HS-27A (cell line): ENCODE measurements around the gene DUSP9.

Source experiments
- DNase-seq: peaks from one replicate; pipeline ENCODE4 v3.0.0-alpha.2; 2012; ENCODE audit warnings: low read depth, missing footprints

Gene DUSP9

DNA sequence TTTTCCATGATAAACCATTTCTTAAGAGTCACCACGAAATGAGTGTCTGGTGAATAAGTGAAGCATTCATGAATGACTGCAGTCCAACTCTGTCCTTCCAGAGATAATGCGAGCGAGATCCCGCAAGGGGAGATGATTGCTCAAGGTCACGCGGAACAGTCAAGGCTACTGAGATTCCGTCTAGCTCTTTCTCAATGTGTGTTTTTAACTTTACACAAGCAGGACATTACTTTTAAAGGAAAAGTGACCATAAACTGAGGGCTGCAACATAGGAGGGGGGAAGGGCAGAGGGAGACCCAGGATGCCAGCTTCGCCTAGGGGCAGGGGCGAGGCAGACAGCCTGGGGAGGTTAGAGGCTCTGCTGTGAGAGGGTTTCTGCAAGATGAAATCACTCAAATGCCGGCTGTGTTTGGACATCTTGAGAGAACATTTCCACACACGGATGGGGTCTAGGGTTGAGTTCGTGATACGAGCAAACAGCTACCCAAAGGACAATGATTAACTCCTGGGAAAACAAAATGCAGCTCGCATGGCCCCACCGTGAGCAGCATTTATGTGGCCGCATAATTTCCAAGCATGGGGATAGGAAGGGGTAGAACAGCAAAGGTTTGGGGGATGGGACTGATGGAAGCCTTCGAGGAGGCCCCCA is 24.2 kb upstream of the DUSP9 start:
- DNase-seq: no peak

DNA sequence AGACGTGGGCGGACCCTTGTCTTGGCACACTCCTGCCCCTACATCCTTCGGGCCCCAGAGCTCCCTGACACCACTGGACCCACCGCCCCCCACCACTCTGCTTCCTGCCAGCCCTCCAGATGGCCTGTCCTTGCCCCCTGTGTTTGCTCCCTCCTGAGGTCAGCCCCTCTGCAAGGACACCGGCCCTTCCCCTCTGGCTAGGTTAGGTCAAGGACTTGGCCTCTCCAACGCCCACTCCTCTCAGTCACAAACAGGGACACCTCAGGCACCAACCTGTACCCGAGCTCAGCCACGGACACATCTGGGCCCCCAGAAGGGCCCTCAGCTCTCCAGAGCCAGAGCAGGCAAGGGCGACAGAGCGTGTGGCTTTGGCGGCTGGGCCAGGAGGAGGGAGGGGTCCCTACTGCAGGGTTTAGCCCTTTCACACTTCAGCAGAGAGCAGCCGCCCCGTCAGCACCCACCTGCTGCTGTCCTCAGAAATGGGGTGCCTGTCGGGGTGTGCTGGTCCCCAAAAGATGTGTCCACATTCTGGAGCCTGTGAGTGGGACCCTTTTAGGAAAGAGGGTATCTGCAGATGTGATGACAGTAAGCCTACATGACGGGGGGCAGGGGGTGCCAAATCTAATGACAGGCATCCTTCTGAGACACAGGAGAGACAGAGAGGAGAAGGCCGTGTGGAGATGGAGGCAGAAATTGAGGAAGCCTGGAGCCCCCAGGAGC is 23.5 kb upstream of the DUSP9 start:
- no peak for DNase-seq

DNA sequence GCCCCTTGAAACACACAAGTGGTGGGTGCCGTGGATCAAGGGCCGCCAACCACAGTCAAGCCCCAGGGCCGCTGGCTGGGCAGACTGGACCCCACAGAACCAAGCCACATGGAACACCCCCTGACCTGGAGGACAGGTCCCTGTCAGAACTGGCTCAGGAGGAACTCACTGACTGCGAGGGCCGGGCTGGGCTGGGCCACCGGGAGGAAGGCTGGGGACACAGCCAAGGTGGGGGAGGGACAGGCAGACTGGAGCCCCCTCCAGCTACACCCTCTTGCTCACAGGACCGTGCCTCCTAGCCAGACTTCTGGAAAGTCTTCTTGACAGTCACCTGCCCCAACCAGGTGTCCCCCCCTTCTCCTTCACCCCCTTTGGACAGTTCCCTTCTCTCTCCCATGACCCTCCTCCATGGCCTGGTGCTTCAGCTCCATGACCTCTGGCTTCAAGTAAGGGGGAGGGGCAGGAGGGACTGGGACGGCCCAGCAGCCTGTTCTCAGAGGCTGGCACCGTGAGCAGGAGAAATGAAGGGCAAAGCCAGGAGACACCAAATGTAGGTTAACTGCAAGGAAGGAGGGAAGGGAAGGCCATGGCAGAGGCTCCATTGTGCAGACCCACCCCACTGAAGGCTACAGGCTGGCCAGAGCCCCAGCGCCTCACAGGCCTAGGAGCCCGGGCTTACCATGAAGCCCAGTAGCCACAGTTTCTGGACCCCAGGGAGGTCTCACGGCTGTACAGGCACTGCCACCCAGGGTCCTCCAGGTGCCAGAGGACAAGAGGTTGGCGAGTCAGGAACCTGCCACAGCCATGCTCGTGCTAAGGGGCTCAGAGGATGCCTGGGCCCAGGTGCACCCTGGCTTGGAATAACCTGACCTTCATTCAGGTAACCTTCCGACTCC is 22.6 kb upstream of the DUSP9 start:
- DNase-seq: no peak

DNA sequence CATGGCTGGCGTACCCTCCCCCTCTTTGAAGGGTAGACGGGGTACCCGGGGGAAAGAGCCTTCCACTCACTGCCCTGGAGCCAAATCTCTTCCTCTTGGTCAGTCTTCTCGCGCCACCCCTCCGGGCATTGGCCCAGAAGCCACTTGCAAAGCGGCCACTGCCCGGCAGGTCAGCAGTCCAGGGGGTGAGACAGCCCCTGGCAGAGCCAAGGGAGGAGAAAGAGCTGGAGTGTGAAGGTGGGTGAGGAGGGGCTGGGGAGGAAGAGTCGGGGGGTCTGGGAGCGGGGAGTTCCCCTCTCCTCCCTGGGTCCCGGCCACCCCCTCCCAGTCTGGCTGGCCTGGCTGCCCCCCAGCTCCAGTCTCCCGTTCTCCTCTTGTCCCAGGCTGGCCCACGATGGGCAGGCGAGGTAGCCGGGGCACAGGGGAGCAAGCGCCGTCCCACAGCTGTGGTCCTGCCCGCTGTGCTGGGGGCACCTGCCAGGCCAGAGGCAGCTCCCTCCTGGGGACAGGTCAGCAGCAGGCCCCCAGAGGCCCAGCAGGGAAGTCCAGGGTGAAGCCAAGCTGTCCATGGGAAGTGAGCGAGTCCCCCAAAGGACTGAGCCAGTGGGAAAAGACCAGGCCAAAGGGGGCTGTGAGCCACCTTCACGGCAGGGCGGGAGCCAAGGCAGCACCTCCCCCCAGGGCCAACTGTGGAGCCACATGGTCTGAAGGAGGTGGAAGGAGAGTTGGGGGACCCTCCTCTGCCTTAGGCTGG is 21.6 kb upstream of the DUSP9 start:
- DNase-seq: no peak

DNA sequence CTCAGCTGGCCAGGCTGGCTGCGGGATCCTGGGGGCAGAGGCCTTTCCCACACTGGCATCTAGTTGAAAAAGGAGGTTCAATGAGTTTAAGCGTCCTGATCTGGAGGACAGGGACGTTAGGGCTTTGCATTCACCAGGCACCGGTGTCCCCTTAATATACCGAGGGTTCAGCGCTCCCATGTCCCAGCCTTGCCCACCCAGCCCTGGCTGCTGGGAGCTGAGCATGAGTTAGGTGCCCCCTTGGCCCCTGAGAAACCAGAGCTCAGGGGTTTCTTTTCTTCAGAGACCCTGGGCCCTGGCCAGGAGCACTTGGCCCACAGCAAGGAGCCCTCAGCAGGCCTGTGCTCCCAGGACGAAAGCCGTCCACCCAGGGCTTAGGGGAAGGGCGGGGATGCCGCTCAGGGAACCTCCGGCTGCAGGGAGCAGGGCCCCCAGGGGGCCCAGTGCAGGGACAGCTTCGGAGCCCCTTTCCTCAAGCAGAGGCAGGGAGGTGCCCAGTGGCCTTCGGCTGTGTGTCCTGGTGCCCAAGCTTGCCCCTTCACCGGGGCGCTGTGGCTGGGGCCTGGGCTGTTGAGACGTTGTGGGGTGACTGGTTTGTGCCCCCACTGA is 20.9 kb upstream of the DUSP9 start:
- DNase-seq: no peak

DNA sequence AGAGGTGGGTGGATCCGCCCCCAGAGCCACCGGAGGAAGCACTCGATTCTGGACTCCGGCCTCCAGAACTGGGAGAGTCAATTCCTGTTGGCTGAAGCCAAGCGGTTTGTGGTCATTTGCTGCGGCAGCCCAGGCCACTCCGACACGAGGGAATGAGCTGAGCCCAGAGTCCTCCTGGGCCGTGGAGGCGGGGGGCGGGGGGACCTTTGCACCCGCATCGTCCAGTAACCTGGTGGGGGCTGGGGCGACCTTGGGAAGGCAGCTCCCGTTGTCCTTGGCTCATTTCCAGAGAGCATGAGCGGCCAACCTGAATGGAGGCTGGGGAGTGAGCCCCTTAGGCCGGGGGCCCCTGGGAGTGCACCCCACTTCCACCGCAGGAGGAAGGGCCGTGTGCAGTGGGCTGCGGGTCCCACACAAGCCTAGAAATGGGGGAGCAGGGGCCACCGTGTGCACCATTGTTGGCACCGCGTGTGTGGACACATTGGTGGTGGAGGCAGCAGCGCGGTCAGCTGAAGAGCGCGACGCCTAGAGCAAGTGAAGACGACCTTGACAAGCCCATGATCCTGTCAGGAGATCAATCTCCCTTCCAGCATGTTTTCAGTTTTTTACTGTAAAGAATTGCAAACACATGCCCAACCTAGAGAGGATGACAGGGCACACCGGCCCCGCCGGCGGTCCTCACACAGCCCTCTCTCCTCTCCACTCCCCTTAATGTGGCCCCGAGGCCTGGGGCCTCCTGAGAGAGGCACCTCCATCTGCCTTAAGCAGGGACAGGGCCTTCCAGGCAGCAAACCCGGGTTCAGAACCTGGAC is 19.9 kb upstream of the DUSP9 start:
- DNase-seq: no peak

DNA sequence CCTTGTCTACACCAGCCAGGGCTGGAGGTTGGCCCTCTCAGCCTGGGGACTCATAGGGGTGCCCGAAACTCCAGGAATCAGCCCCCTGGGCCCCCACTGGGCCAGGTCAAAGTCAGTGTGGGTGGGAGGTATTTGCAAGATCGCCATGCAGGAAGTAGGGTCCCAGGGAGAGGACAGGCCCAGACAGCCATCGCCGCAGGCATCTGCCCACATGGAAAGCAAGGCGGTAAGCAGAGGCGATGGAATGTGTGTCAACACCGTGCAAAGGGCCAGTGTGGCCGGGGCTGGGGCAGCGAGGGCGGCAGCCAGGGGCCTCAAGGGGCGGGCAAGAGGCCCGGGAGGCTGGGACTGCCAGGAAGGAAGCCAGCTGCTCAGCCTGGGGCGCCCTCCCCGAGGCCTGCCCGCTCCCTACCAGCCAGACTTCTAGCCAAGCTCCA is 19.3 kb upstream of the DUSP9 start:
- no peak for DNase-seq

DNA sequence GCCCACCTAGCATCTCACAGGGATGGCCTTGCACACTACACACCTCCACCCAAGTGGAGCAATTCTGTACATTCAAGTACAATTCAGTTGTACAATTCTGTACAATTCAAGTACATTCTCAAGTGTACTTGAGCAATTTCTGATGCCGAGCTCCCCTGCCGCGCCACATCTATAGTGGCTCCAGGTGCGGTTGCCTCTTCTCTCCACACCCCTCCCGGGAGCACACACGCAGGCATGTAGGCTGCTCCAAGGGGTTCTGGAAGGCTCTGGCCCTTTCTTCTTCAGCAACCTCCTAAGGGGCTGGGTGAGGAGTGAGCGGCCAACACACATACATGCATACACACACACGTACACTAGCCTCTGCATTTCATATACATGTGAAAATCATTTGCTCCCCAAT is 18.9 kb upstream of the DUSP9 start:
- DNase-seq: no peak

DNA sequence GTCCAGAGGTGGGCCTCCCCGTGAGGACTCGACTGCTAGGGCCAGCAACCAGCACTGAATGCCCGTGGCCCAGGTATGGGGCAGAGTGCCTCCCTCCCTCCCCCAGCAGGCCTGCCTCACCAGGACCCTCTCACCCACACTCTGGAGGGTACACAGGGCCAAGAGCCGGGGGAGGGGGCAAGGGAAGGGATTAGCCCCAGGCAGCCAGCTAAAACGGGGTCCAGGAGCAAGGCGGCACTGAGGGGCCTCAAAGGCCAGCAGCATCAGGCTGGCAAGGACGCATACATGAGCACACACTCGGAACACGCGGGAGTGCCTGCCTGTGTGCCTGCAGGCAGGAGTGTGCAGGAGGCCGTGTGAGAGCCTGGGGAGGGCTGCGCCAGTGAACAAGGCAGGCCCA is 18.3 kb upstream of the DUSP9 start:
- DNase-seq: no peak

DNA sequence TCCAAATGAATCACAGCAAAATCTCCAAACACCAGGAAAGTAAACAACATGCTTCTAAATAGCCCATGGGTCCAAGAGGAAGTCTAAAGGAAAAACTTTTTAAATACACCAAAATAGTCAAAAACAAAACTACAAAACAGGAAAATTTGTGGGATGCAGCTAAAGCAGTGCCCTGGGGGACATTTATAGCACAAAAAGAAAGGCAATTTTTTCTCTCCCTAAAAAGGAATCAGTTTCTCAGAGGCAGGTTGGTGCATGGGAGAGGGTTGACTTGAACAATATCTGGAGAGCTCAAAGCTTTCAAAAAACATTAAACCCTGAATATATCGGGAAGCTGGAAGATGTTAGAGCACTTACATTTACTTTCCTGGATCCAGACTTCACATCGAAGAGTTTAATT is 15.7 kb upstream of the DUSP9 start:
- DNase-seq: no peak

DNA sequence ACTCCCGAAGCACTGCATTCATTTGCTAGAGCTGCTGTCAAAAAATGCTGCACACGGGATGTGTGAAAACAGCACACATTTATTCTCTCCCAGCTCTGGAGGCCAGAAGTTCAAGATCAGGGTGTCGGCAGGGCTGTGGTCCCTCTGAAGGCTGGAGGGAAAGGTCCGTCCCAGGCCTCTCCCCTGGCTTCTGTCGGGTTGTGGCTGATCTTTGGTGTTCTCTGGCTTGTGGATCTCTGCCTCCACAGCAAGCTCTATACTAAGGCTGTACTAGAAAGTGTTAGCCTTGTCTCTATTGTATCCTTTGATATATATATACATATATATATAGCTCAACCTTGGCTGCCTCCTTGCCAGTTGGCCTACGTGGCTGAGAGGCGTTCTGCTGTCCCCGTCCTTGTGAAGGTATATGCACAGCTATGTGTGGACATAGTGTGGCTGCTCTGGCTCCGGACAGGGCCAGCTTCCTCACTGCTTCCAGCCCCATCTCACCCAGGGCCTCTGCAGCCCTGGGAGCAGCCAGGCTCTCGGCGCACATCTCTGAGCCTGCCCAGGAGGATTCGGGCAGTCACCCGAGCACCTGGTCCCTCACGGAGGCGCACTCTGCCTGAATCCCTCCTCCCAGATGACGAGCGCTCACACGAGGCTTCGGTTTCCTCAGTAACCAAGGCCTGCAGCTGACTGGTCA is 15.0 kb upstream of the DUSP9 start:
- no peak for DNase-seq

DNA sequence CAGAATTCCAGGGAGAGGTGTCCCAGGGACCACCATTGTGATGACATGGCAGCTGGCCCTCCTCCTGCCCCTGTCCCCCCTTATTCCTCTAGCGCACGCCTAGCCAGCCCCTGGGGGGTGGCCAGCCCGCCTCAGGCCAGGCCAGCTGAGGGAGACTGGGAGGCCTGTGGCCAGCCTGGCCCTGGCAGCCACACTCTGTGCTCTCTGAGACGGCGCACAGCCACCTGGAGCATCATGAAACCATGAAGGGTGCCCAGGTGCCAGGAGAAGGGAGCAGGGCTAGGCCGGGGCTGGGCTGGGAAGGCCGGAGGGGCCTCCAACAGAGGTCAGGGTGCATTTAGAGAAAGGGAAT is 14.4 kb upstream of the DUSP9 start:
- no peak for DNase-seq

DNA sequence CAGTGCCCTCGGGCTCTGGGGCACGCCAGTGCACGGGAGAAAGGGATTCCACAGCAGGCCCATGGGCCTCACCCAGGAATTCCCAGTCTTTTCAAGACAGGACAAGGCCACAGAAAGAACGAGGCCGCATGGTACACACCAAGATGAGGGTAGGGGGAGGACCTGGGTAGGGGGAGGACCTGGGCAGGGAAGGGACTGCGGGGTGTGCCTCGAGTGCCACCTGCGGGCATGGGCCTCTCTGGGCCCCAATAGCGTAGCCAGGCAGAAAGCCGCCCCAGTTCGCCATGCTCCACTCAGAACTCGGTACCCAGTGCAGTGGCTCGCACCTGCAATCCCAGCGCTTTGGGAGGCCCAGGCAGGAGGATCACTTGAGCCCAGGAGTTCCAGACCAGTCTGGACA is 14.0 kb upstream of the DUSP9 start:
- no peak for DNase-seq

DNA sequence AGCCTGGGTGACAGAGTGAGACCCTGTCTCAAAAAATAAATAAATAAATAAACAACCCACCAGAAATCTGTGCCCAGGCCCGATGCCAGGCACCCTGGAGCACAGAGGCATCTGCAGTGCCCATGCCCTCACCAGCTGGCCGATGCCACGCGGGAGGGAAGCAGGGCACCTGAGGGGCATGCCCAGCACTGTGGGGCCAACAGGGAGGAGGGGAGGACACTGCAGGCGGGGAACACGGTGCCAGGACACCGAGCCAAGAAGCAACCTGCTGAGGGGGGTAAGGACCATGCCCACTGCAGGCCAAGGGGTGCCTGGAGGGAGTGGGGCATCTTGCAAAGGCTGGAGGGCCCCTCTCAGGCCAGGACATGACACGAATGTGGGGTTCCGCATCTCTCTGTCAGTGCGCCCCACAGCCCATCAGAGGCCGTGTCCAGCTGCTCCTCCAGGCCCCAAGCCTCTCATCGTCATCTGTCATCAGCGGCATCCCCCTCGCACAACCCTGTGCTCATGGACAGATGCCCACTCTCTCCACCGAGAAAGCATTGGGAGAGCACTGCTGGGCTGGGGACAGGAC is 13.3 kb upstream of the DUSP9 start:
- DNase-seq: no peak

DNA sequence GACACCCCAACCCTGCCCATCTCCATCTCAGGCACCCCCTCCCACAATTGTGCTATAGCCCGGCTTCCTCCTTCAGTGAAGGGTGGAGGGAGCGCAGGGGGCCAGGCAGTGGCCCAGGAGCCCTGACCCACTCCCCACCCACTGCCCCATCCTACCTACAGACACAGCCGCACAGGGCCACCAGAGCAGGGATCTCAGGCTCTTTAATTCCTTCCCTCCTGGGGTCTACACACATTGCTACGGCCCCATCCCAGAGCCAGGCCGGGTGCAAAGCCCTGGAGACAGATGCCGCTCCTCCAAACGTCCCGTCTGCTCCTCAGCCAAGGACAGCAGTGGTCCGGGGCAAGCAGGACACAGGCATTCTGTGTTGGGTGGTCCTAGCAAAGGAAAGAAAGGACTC is 12.8 kb upstream of the DUSP9 start:
- no peak for DNase-seq

DNA sequence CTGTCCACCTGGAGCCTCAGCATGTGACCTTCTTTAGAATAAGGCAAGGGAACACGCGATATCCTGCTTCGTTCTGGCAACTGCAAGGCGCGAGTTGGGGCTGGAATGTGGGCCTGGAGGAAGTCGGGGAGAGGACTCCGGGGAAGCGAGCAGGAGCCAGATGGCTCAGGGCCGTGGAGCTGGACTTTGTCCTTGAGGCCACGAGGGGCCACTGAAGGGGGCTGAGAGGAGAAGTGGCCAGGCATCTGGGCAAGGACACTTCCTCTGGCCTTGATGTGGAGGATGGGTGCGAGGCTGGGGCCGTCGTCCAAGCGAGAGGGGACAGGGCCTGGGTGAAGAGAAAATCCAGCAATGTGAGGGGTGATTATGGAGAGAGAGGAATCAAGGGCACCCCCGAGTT is 12.2 kb upstream of the DUSP9 start:
- DNase-seq: no peak

DNA sequence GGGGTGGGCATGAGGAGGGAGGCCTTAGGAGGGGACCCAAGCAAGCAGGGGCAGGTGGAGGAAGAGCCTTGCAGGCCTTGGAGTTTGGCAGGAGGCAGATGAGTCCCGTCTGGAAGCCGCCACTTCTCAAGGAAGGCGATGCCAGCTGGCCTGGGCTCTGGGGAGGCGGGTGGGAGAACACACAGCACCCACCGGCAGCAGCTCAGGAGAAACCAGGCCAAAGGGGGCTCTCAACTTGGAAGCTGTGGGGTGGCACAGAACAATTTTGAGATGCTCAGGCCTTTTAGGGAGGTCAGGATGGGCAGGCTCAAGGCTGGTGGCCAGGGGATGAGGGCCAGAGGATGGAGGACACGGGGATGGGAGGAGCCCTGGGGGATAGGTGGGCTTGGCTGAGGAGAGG is 11.6 kb upstream of the DUSP9 start:
- no peak for DNase-seq

DNA sequence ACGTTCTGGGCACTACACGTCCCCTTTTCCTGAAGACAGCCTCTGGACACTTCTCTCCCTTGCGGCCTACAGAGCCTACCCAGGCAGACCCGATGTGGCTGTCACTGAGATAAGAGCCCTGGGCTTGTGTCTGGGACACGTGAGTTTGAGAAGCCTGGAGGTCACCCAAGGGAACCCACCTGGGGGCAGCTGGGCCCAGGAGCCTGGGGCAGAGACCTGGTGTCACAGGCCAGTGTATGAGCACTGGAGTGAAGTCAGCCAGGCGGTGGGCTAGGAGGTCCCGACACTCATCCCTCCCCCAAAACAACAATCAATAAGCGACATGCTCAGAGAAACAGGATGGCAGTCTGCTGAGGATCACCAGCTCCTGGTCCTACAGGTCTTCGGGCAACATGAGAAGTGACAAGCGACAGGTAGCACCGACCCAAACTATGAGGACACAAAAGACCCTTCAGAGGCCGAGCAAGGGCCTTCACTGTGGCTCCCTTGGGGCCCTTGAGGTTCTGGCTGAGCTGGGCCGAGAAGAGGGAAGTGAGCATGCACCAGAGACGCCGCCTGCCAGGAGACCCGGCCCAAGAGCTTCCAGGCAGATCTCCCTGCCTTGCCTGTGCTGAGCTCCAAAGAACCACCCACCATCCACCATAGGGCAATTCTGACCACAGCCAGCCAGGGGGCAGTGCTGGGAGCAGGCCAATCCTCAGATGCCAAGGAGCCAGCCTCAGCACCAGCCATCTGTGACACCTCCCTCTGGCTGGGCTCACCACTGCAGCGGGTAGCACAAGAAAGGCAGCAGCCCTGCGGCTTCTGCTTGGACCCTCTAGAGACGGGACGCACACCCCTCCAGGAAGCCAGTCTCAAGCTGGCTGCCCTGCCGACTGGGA is 11.0 kb upstream of the DUSP9 start:
- DNase-seq: no peak

DNA sequence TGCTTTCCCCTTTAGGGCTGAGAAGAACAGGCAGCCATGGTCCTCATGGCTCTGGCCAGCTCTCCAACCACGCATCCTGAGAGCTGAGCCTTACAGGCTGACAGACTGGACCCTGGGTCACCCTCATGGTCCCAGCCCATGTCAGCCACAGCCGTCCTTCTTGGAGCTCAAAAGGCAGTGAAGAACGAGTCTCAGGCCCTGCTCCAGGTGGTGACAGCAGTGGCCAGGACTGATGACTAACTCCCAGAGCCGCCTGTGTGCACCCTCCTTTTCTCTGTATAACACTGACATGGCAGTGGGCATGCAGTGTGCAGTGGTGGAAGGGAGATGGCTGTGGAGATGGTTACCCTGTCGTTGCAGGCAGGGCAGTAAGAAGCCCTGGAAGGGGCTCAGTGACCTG is 10.3 kb upstream of the DUSP9 start:
- no peak for DNase-seq
